ENCODE results near the gene DOCK1. TPM values are rescaled to one million over a fixed set of nuclear protein-coding genes. Genes with fewer than 3 reads are reported as not detected.

DOCK1 gene
- polyA plus RNA-seq, 1 of the 3 experiments (the other 2 are of a cell fraction), result 15.5 TPM

DNA sequence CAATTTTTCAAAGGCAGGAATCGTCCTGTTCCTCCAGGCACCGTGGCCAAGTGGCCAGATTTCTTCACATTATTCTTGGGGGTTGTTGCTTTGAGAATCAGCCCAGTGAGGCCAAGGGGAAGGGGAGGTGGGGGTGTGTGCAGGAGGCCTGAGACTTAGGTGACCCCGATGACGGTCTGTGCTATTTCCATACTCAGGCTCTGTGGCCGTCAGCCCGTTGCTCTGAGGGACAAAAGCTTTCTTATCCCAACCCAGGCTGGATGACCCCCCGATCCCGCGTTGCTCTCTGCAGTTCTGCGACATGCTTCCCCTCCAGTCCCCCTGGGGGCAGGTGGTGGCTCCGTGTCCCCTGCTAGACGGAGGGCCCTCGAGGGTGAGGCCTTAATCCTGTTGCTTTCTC is 14.2 kb downstream of the DOCK1 start:
- peaks cover 92% of the 10 kb centered on the region for H3K79me2 ChIP-seq (ENCODE audit: insufficient read depth)
- peaks cover 50% of the 10 kb centered on the region for H4K20me1 ChIP-seq (ENCODE audit: insufficient read depth)
- no peaks in the 10 kb centered on the region for H3K9me3 ChIP-seq
- no peak for DNase-seq
- H3K9ac ChIP-seq, result no peak overlapping the region
- H2AFZ ChIP-seq (ENCODE audit: low read depth), result no peak overlapping the region
- H3K9me2 ChIP-seq, result no peaks in the 10 kb centered on the region
- H3K27ac ChIP-seq (ENCODE audit: low read depth in 2 of 2, low read length in 1 of 2), result no peak overlapping the region
- no peak overlapping the region for H3K4me3 ChIP-seq (ENCODE audit: low read depth in 2 of 2, low read length in 1 of 2)
- 90% methylated on average over 7 of the region's 13 CpGs for WGBS (ENCODE audit: low lambda C conversion rate)
- no peak for TF ChIP-seq SMC3 (IDR thresholded peaks at IDR 0.05; ENCODE audit: low read depth, low read length)
- TF ChIP-seq, protein P1, sequence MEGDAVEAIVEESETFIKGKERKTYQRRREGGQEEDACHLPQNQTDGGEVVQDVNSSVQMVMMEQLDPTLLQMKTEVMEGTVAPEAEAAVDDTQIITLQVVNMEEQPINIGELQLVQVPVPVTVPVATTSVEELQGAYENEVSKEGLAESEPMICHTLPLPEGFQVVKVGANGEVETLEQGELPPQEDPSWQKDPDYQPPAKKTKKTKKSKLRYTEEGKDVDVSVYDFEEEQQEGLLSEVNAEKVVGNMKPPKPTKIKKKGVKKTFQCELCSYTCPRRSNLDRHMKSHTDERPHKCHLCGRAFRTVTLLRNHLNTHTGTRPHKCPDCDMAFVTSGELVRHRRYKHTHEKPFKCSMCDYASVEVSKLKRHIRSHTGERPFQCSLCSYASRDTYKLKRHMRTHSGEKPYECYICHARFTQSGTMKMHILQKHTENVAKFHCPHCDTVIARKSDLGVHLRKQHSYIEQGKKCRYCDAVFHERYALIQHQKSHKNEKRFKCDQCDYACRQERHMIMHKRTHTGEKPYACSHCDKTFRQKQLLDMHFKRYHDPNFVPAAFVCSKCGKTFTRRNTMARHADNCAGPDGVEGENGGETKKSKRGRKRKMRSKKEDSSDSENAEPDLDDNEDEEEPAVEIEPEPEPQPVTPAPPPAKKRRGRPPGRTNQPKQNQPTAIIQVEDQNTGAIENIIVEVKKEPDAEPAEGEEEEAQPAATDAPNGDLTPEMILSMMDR (IDR thresholded peaks at IDR 0.05), result no peak
- no peak for TF ChIP-seq EP300 (IDR thresholded peaks at IDR 0.05; ENCODE audit: borderline replicate concordance in 1 of 2, low read depth in 1 of 2, low read length in 1 of 2)
- TF ChIP-seq, protein P2, sequence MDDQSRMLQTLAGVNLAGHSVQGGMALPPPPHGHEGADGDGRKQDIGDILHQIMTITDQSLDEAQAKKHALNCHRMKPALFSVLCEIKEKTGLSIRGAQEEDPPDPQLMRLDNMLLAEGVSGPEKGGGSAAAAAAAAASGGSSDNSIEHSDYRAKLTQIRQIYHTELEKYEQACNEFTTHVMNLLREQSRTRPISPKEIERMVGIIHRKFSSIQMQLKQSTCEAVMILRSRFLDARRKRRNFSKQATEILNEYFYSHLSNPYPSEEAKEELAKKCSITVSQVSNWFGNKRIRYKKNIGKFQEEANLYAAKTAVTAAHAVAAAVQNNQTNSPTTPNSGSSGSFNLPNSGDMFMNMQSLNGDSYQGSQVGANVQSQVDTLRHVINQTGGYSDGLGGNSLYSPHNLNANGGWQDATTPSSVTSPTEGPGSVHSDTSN (IDR thresholded peaks at IDR 0.05), result no peak
- no peak for TF ChIP-seq NRF1 (IDR thresholded peaks at IDR 0.05; ENCODE audit: low read depth, low read length)
- no peak for TF ChIP-seq SIN3A (IDR thresholded peaks at IDR 0.05; ENCODE audit: borderline replicate concordance, low read depth, low read length)
- TF ChIP-seq CHD2 (IDR thresholded peaks at IDR 0.05; ENCODE audit: low read length, partially characterized antibody), result no peak
- no peak for TF ChIP-seq MXI1 (IDR thresholded peaks at IDR 0.05; ENCODE audit: low read depth, low read length)
- no peak for TF ChIP-seq FOXM1 (IDR thresholded peaks at IDR 0.05; ENCODE audit: low read depth)
- no peak for TF ChIP-seq FOXJ3 (CRISPR knock-in tag; IDR thresholded peaks at IDR 0.05)
- TF ChIP-seq GATA2 (CRISPR knock-in tag; IDR thresholded peaks at IDR 0.05), result no peak
- TF ChIP-seq POLR2AphosphoS5 (IDR thresholded peaks at IDR 0.05; ENCODE audit: low read depth, low read length), result no peak
- TF ChIP-seq TAF1 (IDR thresholded peaks at IDR 0.05; ENCODE audit: borderline replicate concordance, low read depth, low read length), result no peak
- no peak for TF ChIP-seq ELF1 (IDR thresholded peaks at IDR 0.05)
- TF ChIP-seq TEAD4 (IDR thresholded peaks at IDR 0.05; ENCODE audit: borderline replicate concordance, insufficient read depth), result no peak
- ChIA-PET CTCF (interaction anchor here (1.0 kb wide), 1 partner anchor 10 kb away, joined by 3 read pairs; no protein-coding TSS in a partner anchor), POLR2A (no interaction called here)
- H3K27me3 ChIP-seq (ENCODE audit: insufficient read depth), result no peaks in the 10 kb centered on the region
- H3K36me3 ChIP-seq (replicated peaks in 1 of 2; ENCODE audit: control insufficient read depth in 1 of 2, insufficient read depth in 2 of 2, low read length in 1 of 2), result peaks cover 4 to 12% of the 10 kb centered on the region in 2 experiments
- H3K4me2 ChIP-seq, result no peak overlapping the region
- peaks cover 1% of the 10 kb centered on the region for H3F3A ChIP-seq (replicated peaks; ENCODE audit: insufficient read depth)
- H3K4me1 ChIP-seq (ENCODE audit: control insufficient read depth in 1 of 2, insufficient read depth in 2 of 2, low read depth in 1 of 2, low read length in 1 of 2), result peaks cover 0 to 21% of the 10 kb centered on the region in 2 experiments; a peak in 1 of 4 replicates

DNA sequence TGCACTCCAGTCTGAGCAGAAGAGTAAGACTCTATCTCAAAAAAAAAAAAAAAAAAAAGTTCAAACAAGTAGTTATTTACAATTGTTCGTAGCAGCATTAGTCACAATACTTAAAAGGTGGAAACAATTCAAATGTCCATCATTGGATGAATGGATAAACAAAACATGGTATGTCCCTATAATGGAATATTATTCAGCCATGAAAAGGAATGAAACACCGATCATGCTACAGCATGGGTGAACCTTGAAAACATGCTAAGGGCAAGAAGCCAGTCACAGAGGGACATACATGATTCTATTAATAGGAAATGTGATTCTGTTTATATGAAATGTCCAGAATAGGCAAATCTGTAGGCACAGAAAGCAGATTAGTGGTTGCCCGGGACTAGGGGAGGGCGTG is 15.9 kb downstream of the DOCK1 start:
- DNase-seq, result no peak
- Histone ChIP-seq H3F3A (replicated peaks; ENCODE audit: insufficient read depth) (peaks cover 12% of the 10 kb centered on the region), H3K27ac (ENCODE audit: low read depth in 2 of 2, low read length in 1 of 2) (no peak overlapping the region), H3K36me3 (replicated peaks in 1 of 2; ENCODE audit: control insufficient read depth in 1 of 2, insufficient read depth in 2 of 2, low read length in 1 of 2) (peaks cover 4 to 10% of the 10 kb centered on the region in 2 experiments), H3K9me3 (no peaks in the 10 kb centered on the region), H3K79me2 (ENCODE audit: insufficient read depth) (peaks cover 89% of the 10 kb centered on the region), H3K9ac (no peak overlapping the region), H4K20me1 (ENCODE audit: insufficient read depth) (peaks cover 56% of the 10 kb centered on the region), H3K4me3 (ENCODE audit: low read depth in 2 of 2, low read length in 1 of 2) (no peak overlapping the region), H3K27me3 (ENCODE audit: insufficient read depth) (no peaks in the 10 kb centered on the region), H2AFZ (ENCODE audit: low read depth) (no peak overlapping the region), H3K9me2 (no peaks in the 10 kb centered on the region), H3K4me1 (ENCODE audit: control insufficient read depth in 1 of 2, insufficient read depth in 2 of 2, low read depth in 1 of 2, low read length in 1 of 2) (peaks cover 7 to 21% of the 10 kb centered on the region in 2 experiments; a peak in 2 of 4 replicates), H3K4me2 (no peak overlapping the region)
- ChIA-PET CTCF (no interaction called here), POLR2A (no interaction called here)
- WGBS (ENCODE audit: low lambda C conversion rate), result 95% methylated on average over 4 of the region's 4 CpGs
- TF ChIP-seq YY1 (IDR thresholded peaks at IDR 0.05; ENCODE audit: low read depth), result no peak
- no peak for TF ChIP-seq NFIC (IDR thresholded peaks at IDR 0.05; ENCODE audit: borderline replicate concordance)
- TF ChIP-seq, protein P3, sequence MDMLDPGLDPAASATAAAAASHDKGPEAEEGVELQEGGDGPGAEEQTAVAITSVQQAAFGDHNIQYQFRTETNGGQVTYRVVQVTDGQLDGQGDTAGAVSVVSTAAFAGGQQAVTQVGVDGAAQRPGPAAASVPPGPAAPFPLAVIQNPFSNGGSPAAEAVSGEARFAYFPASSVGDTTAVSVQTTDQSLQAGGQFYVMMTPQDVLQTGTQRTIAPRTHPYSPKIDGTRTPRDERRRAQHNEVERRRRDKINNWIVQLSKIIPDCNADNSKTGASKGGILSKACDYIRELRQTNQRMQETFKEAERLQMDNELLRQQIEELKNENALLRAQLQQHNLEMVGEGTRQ (IDR thresholded peaks at IDR 0.05; ENCODE audit: borderline replicate concordance, low read depth, low read length), result no peak
- TF ChIP-seq, protein P1 (IDR thresholded peaks at IDR 0.05), result no peak
- TF ChIP-seq MXI1 (IDR thresholded peaks at IDR 0.05; ENCODE audit: low read depth, low read length), result no peak
- TF ChIP-seq EZH2phosphoT487 (IDR thresholded peaks at IDR 0.05; ENCODE audit: borderline replicate concordance, low read depth), result no peak
- TF ChIP-seq ELF1 (IDR thresholded peaks at IDR 0.05), result no peak
- TF ChIP-seq MEF2A (IDR thresholded peaks at IDR 0.05; ENCODE audit: borderline replicate concordance, low read depth), result no peak
- no peak for TF ChIP-seq TCF12 (IDR thresholded peaks at IDR 0.05)

Data from SK-N-SH (cell line).